Kasumi-1 (cell line): ENCODE data around the gene SLIT1.
A peak's percentile ranks its signal among the peaks of the same experiment; 100 is the strongest.

ENCODE experiments used
- DNase-seq, 2 experiments: peaks; one replicate each; lab custom pipeline; 2025; lab: John Stamatoyannopoulos, UW

The SLIT1 gene

GRCh38 chr10:97081621-97082235 is 104.0 kb downstream of the SLIT1 start:
- DNase-seq = peak; percentile 72 to 78

- DNase-seq = no peak
Measured at GRCh38 chr10:97080051-97080776, 105.5 kb downstream of the SLIT1 start.

GRCh38 chr10:97079448-97079847 is 106.3 kb downstream of the SLIT1 start:
- DNase-seq = no peak

GRCh38 chr10:97078938-97079445 is 106.8 kb downstream of the SLIT1 start:
- no peak for DNase-seq

GRCh38 chr10:97078261-97078937 is 107.4 kb downstream of the SLIT1 start:
- DNase-seq = no peak

GRCh38 chr10:97076781-97077180 is 109.0 kb downstream of the SLIT1 start:
- no peak for DNase-seq

GRCh38 chr10:97075961-97076525 is 109.7 kb downstream of the SLIT1 start:
- no peak for DNase-seq

GRCh38 chr10:97075421-97075820 is 110.3 kb downstream of the SLIT1 start:
- DNase-seq = no peak

- DNase-seq = no peak
Measured at GRCh38 chr10:97074256-97075145, 111.3 kb downstream of the SLIT1 start.

- DNase-seq = peak; percentile 82 to 90
Measured at GRCh38 chr10:97072851-97073665, 112.7 kb downstream of the SLIT1 start.

GRCh38 chr10:97071496-97071895 is 114.3 kb downstream of the SLIT1 start:
- DNase-seq = no peak

- peak; percentile 97 to 98 for DNase-seq
Measured at GRCh38 chr10:97069576-97070362, 116.0 kb downstream of the SLIT1 start.

- no peak for DNase-seq
Measured at GRCh38 chr10:97069026-97069425, 116.7 kb downstream of the SLIT1 start.

- peak in 1 of 2 experiments; percentile 25 for DNase-seq
Measured at GRCh38 chr10:97067716-97068391, 117.9 kb downstream of the SLIT1 start.

GRCh38 chr10:97066877-97067555 is 118.7 kb downstream of the SLIT1 start:
- DNase-seq = no peak

- no peak for DNase-seq
Measured at GRCh38 chr10:97065686-97066660, 119.8 kb downstream of the SLIT1 start.

- no peak for DNase-seq
Measured at GRCh38 chr10:97065128-97065527, 120.6 kb downstream of the SLIT1 start.
